GM12878 (cell line): ENCODE results near the gene CSNK1G1. TPM values are rescaled to one million over a fixed set of nuclear protein-coding genes. Genes with fewer than 3 reads are reported as not detected.

Source experiments
- BMI1 ChIP-seq: fragments of 450-650 bp; IDR thresholded peaks from 2 replicates; pipeline ENCODE4 v1.6.1; 2016; ENCODE audit warnings: mild to moderate bottlenecking, moderate library complexity, borderline replicate concordance
- CBFB ChIP-seq: IDR thresholded peaks from 2 replicates; pipeline ENCODE4 v1.6.1; 2016; ENCODE audit warnings: antibody characterized with exemption, low read depth
- CHD2 ChIP-seq: IDR thresholded peaks from 2 replicates; pipeline ENCODE4 v1.6.1; 2011; ENCODE audit warnings: low read depth, low read length, improper control_type of control experiment, borderline replicate concordance
- CUX1 ChIP-seq: IDR thresholded peaks from 2 replicates; pipeline ENCODE4 v1.6.1; 2012; ENCODE audit warnings: improper control_type of control experiment, low read depth, low read length; ENCODE audit not compliant: insufficient replicate concordance
- ESRRA ChIP-seq: IDR thresholded peaks from 2 replicates; pipeline ENCODE4 v1.6.1; 2012; ENCODE audit warnings: mild to moderate bottlenecking, low read length, improper control_type of control experiment
- HDGF ChIP-seq: fragments of 450-650 bp; IDR thresholded peaks from 2 replicates; pipeline ENCODE4 v1.6.1; 2016; ENCODE audit warnings: antibody characterized with exemption
- IKZF2 ChIP-seq, 2 experiments: fragments of 450-650 bp; IDR thresholded peaks; 2 replicates each; pipeline ENCODE4 v1.6.1; 2017; ENCODE audit warnings: mild to moderate bottlenecking in 2 of 2, moderate library complexity in 2 of 2
- JUNB ChIP-seq: IDR thresholded peaks from 2 replicates; pipeline ENCODE4 v1.6.1; 2016; ENCODE audit warnings: antibody characterized with exemption, mild to moderate bottlenecking
- MTA3 ChIP-seq: IDR thresholded peaks from 2 replicates; pipeline ENCODE4 v1.6.1; 2012; ENCODE audit warnings: low read length, inconsistent platforms, borderline replicate concordance
- MXI1 ChIP-seq: fragments of 150-350 bp; IDR thresholded peaks from 2 replicates; pipeline ENCODE4 v1.6.1; 2011; ENCODE audit warnings: low read depth, mild to moderate bottlenecking, inconsistent platforms, low read length, improper control_type of control experiment
- NFIC ChIP-seq: IDR thresholded peaks from 2 replicates; pipeline ENCODE4 v1.6.1; 2012; ENCODE audit warnings: low read depth, mild to moderate bottlenecking, inconsistent platforms, low read length, moderate library complexity
- NFXL1 ChIP-seq: fragments of 450-650 bp; IDR thresholded peaks from 2 replicates; pipeline ENCODE4 v1.6.1; 2017; ENCODE audit warnings: antibody characterized with exemption, mild to moderate bottlenecking, borderline replicate concordance
- NFYA ChIP-seq: IDR thresholded peaks from 2 replicates; pipeline ENCODE4 v1.6.1; 2011; ENCODE audit warnings: low read depth, mild to moderate bottlenecking, low read length, improper control_type of control experiment, borderline replicate concordance
- POU2F2 ChIP-seq: IDR thresholded peaks from 3 replicates; pipeline ENCODE4 v1.6.1; 2011; ENCODE audit warnings: low read depth, mild to moderate bottlenecking, low read length, borderline replicate concordance
- RBBP5 ChIP-seq: fragments of 200-600 bp; sonication (generic); conservative IDR thresholded peaks from 2 replicates; pipeline ENCODE4 v1.6.1; 2016
- RELB ChIP-seq: fragments of 450-650 bp; IDR thresholded peaks from 2 replicates; pipeline ENCODE4 v1.6.1; 2017; ENCODE audit warnings: low read depth, mild to moderate bottlenecking, moderate library complexity
- SKIL ChIP-seq: fragments of 450-650 bp; IDR thresholded peaks from 2 replicates; pipeline ENCODE4 v1.6.1; 2017; ENCODE audit warnings: mild to moderate bottlenecking, low read depth, inconsistent platforms; ENCODE audit not compliant: poor library complexity, severe bottlenecking
- SREBF1 ChIP-seq: IDR thresholded peaks from 2 replicates; pipeline ENCODE4 v1.6.1; 2012; ENCODE audit warnings: mild to moderate bottlenecking, low read length
- SUPT20H ChIP-seq: IDR thresholded peaks from 2 replicates; pipeline ENCODE4 v1.6.1; 2011; ENCODE audit warnings: low read depth, mild to moderate bottlenecking, low read length, moderate library complexity, borderline replicate concordance; ENCODE audit not compliant: control insufficient read depth
- TARDBP ChIP-seq: IDR thresholded peaks from 2 replicates; pipeline ENCODE4 v1.6.1; 2016; ENCODE audit warnings: borderline replicate concordance
- TBL1XR1 ChIP-seq: IDR thresholded peaks from 2 replicates; pipeline ENCODE4 v1.6.1; 2012; ENCODE audit warnings: low read depth, low read length, improper control_type of control experiment
- TCF7 ChIP-seq: IDR thresholded peaks from 2 replicates; pipeline ENCODE4 v1.6.1; 2014; ENCODE audit warnings: antibody characterized with exemption, borderline replicate concordance
- polyA plus RNA-seq, 11 experiments: library from polyadenylated mRNA; depleted of rRNA in 4 of 11; unstranded in 6 of 11; stranded (reverse) in 5 of 11; fragments of >200 nt; fragmentation: Nextera tagmentation in 4 of 11; fragmentation: Illumina TruSeq in 1 of 11; extraction: Ambion mirVana in 4 of 11; extraction: Trizol in 1 of 11; gene quantifications; 1 replicate in 1 of 11; 2 replicates in 10 of 11; pipeline versions ENCODE4 v1.2.1 to v1.2.3, GENCODE V29; 2011 to 2016; ENCODE audit warnings: inconsistent platforms in 2 of 11, missing spikeins in 2 of 11, low read depth in 1 of 11
- total RNA-seq, 4 experiments: library from RNA; depleted of rRNA in 3 of 4; stranded (reverse); fragments of >200 nt in 3 of 4; fragmentation: Illumina TruSeq in 1 of 4; extraction: Trizol in 1 of 4; gene quantifications; 2 replicates each; pipeline versions ENCODE4 v1.2.1 to v1.2.3, GENCODE V29; 2013 to 2021

Gene CSNK1G1
- total and polyA plus RNA-seq, 10 of the 15 experiments (the other 5 are each of a cell fraction or from before 2014, with no cell fraction given), result 6.1 to 23.4 (median 15.3) TPM

- peak; percentile 83 for TF ChIP-seq JUNB
- TF ChIP-seq NFYA, result no peak
- no peak for TF ChIP-seq SREBF1
- peak; percentile 85 for TF ChIP-seq NFIC
- no peak for TF ChIP-seq NFXL1
- no peak for TF ChIP-seq TBL1XR1
- TF ChIP-seq CUX1, result no peak
- no peak for TF ChIP-seq BMI1
- TF ChIP-seq TCF7, result no peak
- TF ChIP-seq MTA3, result peak; percentile 76; the same call in 1 of the 2 replicates
- peak; percentile 65 to 70; a peak in 2 of 4 replicates for TF ChIP-seq IKZF2 (IDR thresholded peaks at IDR 0.05)
- TF ChIP-seq POU2F2, result no peak; the same call in 2 of the 3 replicates
- no peak for TF ChIP-seq RBBP5
- no peak for TF ChIP-seq HDGF
- TF ChIP-seq SKIL, result peak; percentile 81
- TF ChIP-seq SUPT20H, result no peak
- no peak for TF ChIP-seq MXI1
- no peak for TF ChIP-seq TARDBP
- no peak for TF ChIP-seq CBFB
- no peak for TF ChIP-seq ESRRA
- peak; percentile 49; the same call in 1 of the 2 replicates for TF ChIP-seq RELB
- no peak for TF ChIP-seq CHD2
These were observed 211.2 kb downstream of the CSNK1G1 start (continued) for GRCh38 chr15:64144565-64145281.
